AG10803 (cell line): ENCODE data around the gene RAB31.

Source experiments
- DNase-seq: peaks from one replicate; pipeline ENCODE4 v3.0.0; 2010; ENCODE audit warnings: low read depth
- H3K4me3 ChIP-seq: 2 replicates; pipeline ENCODE4 v1.5.1; 2011; ENCODE audit warnings: mild to moderate bottlenecking, low read length, control low read depth
- TF ChIP-seq, protein P1 (sequence below): conservative IDR thresholded peaks from 2 replicates; pipeline ENCODE4 v1.5.1; 2011; ENCODE audit warnings: mild to moderate bottlenecking, low read length, control low read depth, inconsistent platforms

Gene RAB31

GRCh38 chr18:9839211-9839610, 131.1 kb downstream of the RAB31 start:
- TF ChIP-seq, protein P1, sequence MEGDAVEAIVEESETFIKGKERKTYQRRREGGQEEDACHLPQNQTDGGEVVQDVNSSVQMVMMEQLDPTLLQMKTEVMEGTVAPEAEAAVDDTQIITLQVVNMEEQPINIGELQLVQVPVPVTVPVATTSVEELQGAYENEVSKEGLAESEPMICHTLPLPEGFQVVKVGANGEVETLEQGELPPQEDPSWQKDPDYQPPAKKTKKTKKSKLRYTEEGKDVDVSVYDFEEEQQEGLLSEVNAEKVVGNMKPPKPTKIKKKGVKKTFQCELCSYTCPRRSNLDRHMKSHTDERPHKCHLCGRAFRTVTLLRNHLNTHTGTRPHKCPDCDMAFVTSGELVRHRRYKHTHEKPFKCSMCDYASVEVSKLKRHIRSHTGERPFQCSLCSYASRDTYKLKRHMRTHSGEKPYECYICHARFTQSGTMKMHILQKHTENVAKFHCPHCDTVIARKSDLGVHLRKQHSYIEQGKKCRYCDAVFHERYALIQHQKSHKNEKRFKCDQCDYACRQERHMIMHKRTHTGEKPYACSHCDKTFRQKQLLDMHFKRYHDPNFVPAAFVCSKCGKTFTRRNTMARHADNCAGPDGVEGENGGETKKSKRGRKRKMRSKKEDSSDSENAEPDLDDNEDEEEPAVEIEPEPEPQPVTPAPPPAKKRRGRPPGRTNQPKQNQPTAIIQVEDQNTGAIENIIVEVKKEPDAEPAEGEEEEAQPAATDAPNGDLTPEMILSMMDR, result no peak
- no peak for DNase-seq
- H3K4me3 ChIP-seq, result no peak overlapping the region

- H3K4me3 ChIP-seq, result no peak overlapping the region
- TF ChIP-seq, protein P1, result no peak
- no peak for DNase-seq
Observed at GRCh38 chr18:9839853-9840252, 131.8 kb downstream of the RAB31 start.

GRCh38 chr18:9841752-9842151, 133.7 kb downstream of the RAB31 start:
- no peak overlapping the region for H3K4me3 ChIP-seq
- TF ChIP-seq, protein P1, result no peak
- no peak for DNase-seq

GRCh38 chr18:9842448-9842847, 134.3 kb downstream of the RAB31 start:
- H3K4me3 ChIP-seq, result no peak overlapping the region
- DNase-seq, result no peak
- TF ChIP-seq, protein P1, result no peak

- TF ChIP-seq, protein P1, result no peak
- no peak overlapping the region for H3K4me3 ChIP-seq
- no peak for DNase-seq
Observed at GRCh38 chr18:9845256-9845655, 137.2 kb downstream of the RAB31 start.

DNA sequence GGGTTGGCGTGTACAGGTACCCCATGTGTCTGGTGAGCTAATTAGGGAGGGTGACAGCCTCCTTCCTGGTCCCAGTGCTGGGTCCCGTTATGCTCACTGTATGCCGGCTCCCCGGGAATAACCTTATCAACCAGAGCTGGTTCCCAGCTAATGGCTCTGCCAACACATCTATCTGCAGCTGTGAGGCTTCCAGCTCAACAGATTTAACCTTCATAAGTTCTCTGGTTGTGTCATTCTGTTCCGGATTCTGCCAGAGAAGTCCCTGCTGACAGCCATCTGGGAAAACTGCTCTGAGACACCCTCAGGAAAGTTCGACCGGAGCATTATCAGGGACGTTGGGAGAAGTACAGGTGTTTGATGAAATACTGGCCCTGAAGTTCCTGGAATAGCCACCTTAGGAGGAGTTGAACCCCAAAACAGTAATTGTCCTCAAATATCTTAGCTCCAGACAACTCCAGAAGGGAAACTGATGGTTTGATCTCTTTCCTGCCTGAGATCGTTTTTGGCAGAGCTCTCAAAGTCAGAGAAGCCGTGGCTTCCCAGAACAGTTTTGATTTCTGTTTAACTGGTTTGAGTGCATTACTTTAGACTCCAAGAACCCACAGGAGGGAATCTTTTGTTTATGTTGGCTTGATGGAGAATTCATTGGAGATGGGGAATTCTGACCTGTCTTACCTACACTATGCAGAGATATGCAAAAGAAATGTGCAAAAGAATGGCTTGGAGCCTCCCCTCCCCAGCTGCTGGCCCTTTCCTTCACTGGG, 138.2 kb downstream of the RAB31 start:
- H3K4me3 ChIP-seq, result no peak overlapping the region
- TF ChIP-seq, protein P1, result no peak
- DNase-seq, result no peak

GRCh38 chr18:9848170-9848879, 140.2 kb downstream of the RAB31 start:
- H3K4me3 ChIP-seq, result no peak overlapping the region
- no peak for DNase-seq
- TF ChIP-seq, protein P1, result no peak
